K562 (cell line): ENCODE results near the gene TULP4. TPM values are rescaled to one million over a fixed set of nuclear protein-coding genes. Genes with fewer than 3 reads are reported as not detected.
A peak's percentile ranks its signal among the peaks of the same experiment; 100 is the strongest.

ENCODE experiments used
- CEBPB ChIP-seq: fragments of 450-650 bp; IDR thresholded peaks from 2 replicates; pipeline ENCODE4 v1.6.1; 2016; ENCODE audit warnings: missing genetic modification characterization, missing compliant biosample characterization
- ELF1 ChIP-seq: fragments of 200-800 bp; sonication (Bioruptor generic); IDR thresholded peaks from 2 replicates; pipeline ENCODE4 v1.6.1; 2016; ENCODE audit warnings: missing genetic modification characterization, missing compliant biosample characterization
- GTF2A2 ChIP-seq: IDR thresholded peaks from 2 replicates; pipeline ENCODE4 v1.6.1; 2016; ENCODE audit warnings: mild to moderate bottlenecking, missing genetic modification characterization, missing compliant biosample characterization
- HDAC2 ChIP-seq: fragments of 450-650 bp; IDR thresholded peaks from 2 replicates; pipeline ENCODE4 v1.6.1; 2016; ENCODE audit warnings: mild to moderate bottlenecking
- KLF16 ChIP-seq: IDR thresholded peaks from 2 replicates; pipeline ENCODE4 v1.6.1; 2016; ENCODE audit warnings: antibody characterized with exemption
- MEIS2 ChIP-seq: fragments of 450-650 bp; IDR thresholded peaks from 2 replicates; pipeline ENCODE4 v1.6.1; 2014; ENCODE audit warnings: mild to moderate bottlenecking; ENCODE audit not compliant: partially characterized antibody
- REST ChIP-seq, 2 experiments: fragments of 450-650 bp; formaldehyde crosslinking in 1 of 2; IDR thresholded peaks; 2 replicates each; pipeline versions ENCODE4 v1.4.0 to v1.6.1; 2014 to 2020; ENCODE audit warnings: mild to moderate bottlenecking in 2 of 2, borderline replicate concordance in 1 of 2, low read depth in 1 of 2
- RFX7 ChIP-seq: fragments of 250-450 bp; sonication (Bioruptor Pico); IDR thresholded peaks from 2 replicates; pipeline ENCODE4 v1.5.1; 2021; ENCODE audit warnings: mild to moderate bottlenecking
- SAFB ChIP-seq: fragments of 200-400 bp; formaldehyde crosslinking; IDR thresholded peaks from 2 replicates; pipeline ENCODE4 v1.6.1; 2017; ENCODE audit warnings: low read depth, low read length, borderline replicate concordance
- SIN3A ChIP-seq, 2 experiments: fragments of 150-350 bp in 1 of 2; IDR thresholded peaks; 2 replicates each; pipeline ENCODE4 v1.6.1; 2011 to 2016; ENCODE audit warnings: borderline replicate concordance in 2 of 2, low read depth in 2 of 2, low read length in 2 of 2, mild to moderate bottlenecking in 2 of 2, moderate library complexity in 2 of 2; ENCODE audit not compliant: control insufficient read depth in 1 of 2
- SMAD3 ChIP-seq: fragments of 450-650 bp; formaldehyde crosslinking; conservative IDR thresholded peaks from 2 replicates; pipeline ENCODE4 v1.4.0; 2020; ENCODE audit warnings: mild to moderate bottlenecking
- SMAD4 ChIP-seq: fragments of 250-450 bp; sonication (Bioruptor Pico); conservative IDR thresholded peaks from 2 replicates; pipeline ENCODE4 v1.8.0; 2021; ENCODE audit warnings: inconsistent platforms, mild to moderate bottlenecking, moderate library complexity
- SMARCA4 ChIP-seq: fragments of 450-650 bp; IDR thresholded peaks from 2 replicates; pipeline ENCODE4 v1.6.1; 2016
- TAF9B ChIP-seq: fragments of 450-650 bp; IDR thresholded peaks from 2 replicates; pipeline ENCODE4 v1.6.1; 2018; ENCODE audit warnings: mild to moderate bottlenecking; ENCODE audit not compliant: partially characterized antibody
- TCF15 ChIP-seq: fragments of 250-450 bp; sonication (Bioruptor Pico); IDR thresholded peaks from 2 replicates; pipeline ENCODE4 v1.8.0; 2022; ENCODE audit warnings: moderate library complexity, mild to moderate bottlenecking, inconsistent platforms
- VEZF1 ChIP-seq: fragments of 200-800 bp; sonication (Bioruptor generic); IDR thresholded peaks from 2 replicates; pipeline ENCODE4 v1.6.1; 2017; ENCODE audit warnings: missing genetic modification characterization, missing compliant biosample characterization
- ZNF175 ChIP-seq: fragments of 200-800 bp; sonication (Bioruptor generic); IDR thresholded peaks from 2 replicates; pipeline ENCODE4 v1.6.1; 2016; ENCODE audit warnings: low read depth, mild to moderate bottlenecking, missing genetic modification characterization, missing compliant biosample characterization
- ZNF589 ChIP-seq: fragments of 200-800 bp; sonication (Bioruptor generic); IDR thresholded peaks from 2 replicates; pipeline ENCODE4 v1.6.1; 2016; ENCODE audit warnings: low read depth, missing genetic modification characterization, missing compliant biosample characterization
- polyA plus RNA-seq, 8 experiments: library from polyadenylated mRNA; depleted of rRNA in 4 of 8; stranded (reverse) in 5 of 8; unstranded in 3 of 8; fragments of >200 nt; fragmentation: Nextera tagmentation in 2 of 8; fragmentation: Illumina TruSeq in 1 of 8; extraction: Ambion mirVana in 2 of 8; extraction: Trizol in 1 of 8; gene quantifications; 2 replicates each; pipeline versions ENCODE4 v1.2.1 to v1.2.3, GENCODE V29; 2011 to 2014; ENCODE audit warnings: inconsistent platforms in 1 of 8, missing spikeins in 1 of 8
- total RNA-seq, 7 experiments: library from RNA; depleted of rRNA in 6 of 7; stranded (reverse); fragments of >200 nt in 6 of 7; fragmentation: Illumina TruSeq in 2 of 7; extraction: Trizol in 2 of 7; gene quantifications; 2 replicates each; pipeline versions ENCODE4 v1.2.1 to v1.2.3, GENCODE V29; 2011 to 2021; ENCODE audit warnings: low replicate concordance in 1 of 7

The TULP4 gene
- total and polyA plus RNA-seq, 9 of the 15 experiments (the other 6 are each of a cell fraction or from before 2014, with no cell fraction given), result 1.2 to 50.4 (median 11.0) TPM

- TF ChIP-seq TCF15 (CRISPR knock-in tag), result no peak
- TF ChIP-seq TAF9B, result peak; percentile 65
- peak; percentile 51; the same call in 1 of the 2 replicates for TF ChIP-seq ELF1 (tag)
- TF ChIP-seq ZNF589, result 0 out of 2 replicates have a peak, but pooled peaks have one; percentile 22
- no peak for TF ChIP-seq RFX7 (CRISPR knock-in tag)
- peak in 1 of 2 experiments; percentile 31; a peak in 1 of 4 replicates for TF ChIP-seq SIN3A (IDR thresholded peaks at IDR 0.05; ENCODE audit: borderline replicate concordance in 2 of 2, control insufficient read depth in 1 of 2, low read depth in 2 of 2, low read length in 2 of 2)
- 0 out of 2 replicates have a peak, but pooled peaks have one; percentile 52 for TF ChIP-seq SMAD3
- no peak for TF ChIP-seq GTF2A2 (tag)
- TF ChIP-seq HDAC2, result no peak; the same call in 1 of the 2 replicates
- TF ChIP-seq CEBPB, result peak; percentile 87
- TF ChIP-seq MEIS2, result peak; percentile 69
- 0 out of 2 replicates have a peak, but pooled peaks have one; percentile 36 for TF ChIP-seq ZNF175
- TF ChIP-seq KLF16, result peak; percentile 83
- peak; percentile 86 for TF ChIP-seq SMAD4 (CRISPR knock-in tag)
- peak; percentile 77 for TF ChIP-seq SMARCA4
- no peak for TF ChIP-seq SAFB
- peak; percentile 32; the same call in 1 of the 2 replicates for TF ChIP-seq VEZF1 (CRISPR knock-in tag)
- TF ChIP-seq REST (IDR thresholded peaks at IDR 0.05; ENCODE audit: borderline replicate concordance), result no peak; the same call in 1 of the 2 replicates
- TF ChIP-seq REST (CRISPR knock-in tag; IDR thresholded peaks at IDR 0.05; ENCODE audit: low read depth), result no peak
Measured at GRCh38 chr6:158409451-158409850, 97.2 kb downstream of the TULP4 start (continued).
